Chondrocyte (in vitro differentiated cells): Measurements from ENCODE around the gene ATG101. TPM values are rescaled to one million over a fixed set of nuclear protein-coding genes. Genes with fewer than 3 reads are reported as not detected.

ENCODE experiments used
- DNase-seq: peaks from one replicate; pipeline ENCODE4 v3.0.0; 2021; ENCODE audit warnings: mixed read lengths, low spot score
- H3K27ac Mint-ChIP-seq: one replicate; pipeline ENCODE4 v1.8.0; 2021; ENCODE audit warnings: mild to moderate bottlenecking, moderate library complexity, mixed read lengths; ENCODE audit not compliant: unreplicated experiment
- H3K27me3 Mint-ChIP-seq: 2 replicates; pipeline ENCODE4 v1.8.0; 2021; ENCODE audit warnings: low read depth, mixed read lengths
- H3K36me3 Mint-ChIP-seq: 2 replicates; pipeline ENCODE4 v1.8.0; 2021; ENCODE audit warnings: low read depth, mixed read lengths
- H3K4me1 Mint-ChIP-seq: 2 replicates; pipeline ENCODE4 v1.8.0; 2021; ENCODE audit warnings: low read depth, mild to moderate bottlenecking, mixed read lengths
- H3K4me3 Mint-ChIP-seq: one replicate; pipeline ENCODE4 v1.8.0; 2021; ENCODE audit warnings: mild to moderate bottlenecking, moderate library complexity, mixed read lengths; ENCODE audit not compliant: unreplicated experiment
- H3K9me3 Mint-ChIP-seq: 2 replicates; pipeline ENCODE4 v1.8.0; 2021; ENCODE audit warnings: low read depth, mixed read lengths
- CTCF ChIP-seq: fragments of 200-600 bp; sonication (generic); IDR thresholded peaks from 2 replicates; pipeline ENCODE4 v1.5.0; 2021; ENCODE audit warnings: antibody characterized with exemption, mild to moderate bottlenecking, moderate library complexity
- total RNA-seq: library from RNA; stranded (reverse); gene quantifications from 3 replicates; pipeline ENCODE4 v1.2.1, GENCODE V29; 2021

Gene ATG101
- total RNA-seq, 1 donor from 2014 or later = 48.0 TPM

DNA sequence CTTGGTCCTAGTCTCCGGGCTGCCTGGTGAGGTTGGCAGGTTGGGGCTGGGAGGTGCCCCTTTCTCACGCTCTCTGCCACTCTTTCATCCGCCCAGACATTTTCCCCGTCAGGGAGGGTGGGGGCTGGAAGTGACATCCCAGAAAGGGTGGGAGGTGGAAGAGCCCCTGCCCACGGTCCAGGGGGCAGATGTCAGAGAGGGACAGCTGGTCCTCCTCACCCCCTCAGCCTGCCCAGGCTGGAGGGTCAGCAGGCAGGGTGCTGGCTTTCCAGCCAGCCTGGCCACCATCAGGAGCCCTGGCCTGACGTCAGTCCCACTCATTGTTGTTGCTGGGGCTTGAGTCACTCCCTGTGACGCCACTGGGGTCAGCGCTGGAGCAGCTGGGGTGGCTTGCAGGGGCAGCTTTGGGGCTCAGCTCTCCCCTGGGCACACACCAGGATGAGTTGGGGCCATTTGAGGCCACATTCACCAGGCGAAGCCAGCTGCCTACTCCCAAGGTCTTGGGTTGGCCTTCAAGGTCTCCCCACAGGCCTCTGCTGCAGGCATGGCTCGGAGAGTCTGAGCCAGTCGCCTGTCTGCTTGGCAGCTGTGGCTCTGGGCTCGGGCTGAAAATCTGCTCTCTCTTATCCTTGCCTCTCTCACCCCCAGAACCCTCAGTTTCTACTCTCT, 5.7 kb upstream of the ATG101 start:
- Mint-ChIP-seq H3K27me3 (peaks cover 2% of the 10 kb centered on the region), H3K36me3 (no peaks in the 10 kb centered on the region), H3K27ac (no peak overlapping the region), H3K9me3 (no peaks in the 10 kb centered on the region), H3K4me3 (no peak overlapping the region), H3K4me1 (peaks cover 2% of the 10 kb centered on the region)
- no peak for TF ChIP-seq CTCF
- DNase-seq = peak; percentile 66

DNA sequence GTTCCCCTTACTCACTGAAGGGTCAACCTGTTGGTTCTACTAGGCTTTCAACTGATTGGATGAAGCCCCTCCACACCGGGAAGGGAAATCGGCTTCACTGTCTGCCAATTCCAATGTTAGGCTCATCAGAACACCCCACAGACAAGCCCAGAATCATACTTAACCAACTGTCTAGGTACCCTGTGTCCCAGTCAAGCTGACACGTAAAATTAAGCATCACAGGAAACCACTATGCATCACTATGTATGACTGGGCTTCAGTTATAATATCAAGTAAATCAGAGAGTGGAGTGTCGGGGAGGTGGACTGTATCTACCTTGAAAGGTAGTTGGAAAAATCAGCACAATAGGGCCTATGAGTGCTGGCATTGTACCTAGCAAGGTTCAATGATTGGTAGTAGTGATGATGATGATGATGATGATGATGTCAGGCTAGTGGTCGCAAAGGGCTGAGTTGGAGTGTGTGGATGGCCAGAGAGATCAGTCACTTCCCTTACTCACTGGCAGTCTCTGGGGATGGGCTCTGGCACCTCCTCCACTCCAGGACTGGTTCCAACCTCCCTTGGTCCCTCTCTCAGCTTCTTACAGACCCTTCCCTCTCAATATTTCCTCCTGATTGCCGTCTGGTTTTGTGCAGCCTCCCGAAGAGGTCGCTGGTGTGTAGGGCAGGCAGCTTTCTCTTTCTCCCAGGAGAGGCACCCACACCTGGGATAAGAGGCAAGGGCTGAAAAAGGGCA, 3.3 kb upstream of the ATG101 start:
- Mint-ChIP-seq H3K27ac (no peak overlapping the region), H3K27me3 (peaks cover 2% of the 10 kb centered on the region), H3K4me1 (peaks cover 19% of the 10 kb centered on the region), H3K36me3 (no peaks in the 10 kb centered on the region), H3K4me3 (no peak overlapping the region), H3K9me3 (no peaks in the 10 kb centered on the region)
- TF ChIP-seq CTCF = no peak
- DNase-seq = no peak

- DNase-seq = no peak
- H3K27me3 Mint-ChIP-seq = peaks cover 2% of the 10 kb centered on the region
- no peak overlapping the region for H3K27ac Mint-ChIP-seq
- no peaks in the 10 kb centered on the region for H3K36me3 Mint-ChIP-seq
- H3K9me3 Mint-ChIP-seq = no peaks in the 10 kb centered on the region
- H3K4me3 Mint-ChIP-seq = no peak overlapping the region
- peaks cover 23% of the 10 kb centered on the region for H3K4me1 Mint-ChIP-seq
- no peak for TF ChIP-seq CTCF
Measured at GRCh38 chr12:52067081-52067374, 2.8 kb upstream of the ATG101 start.

- Mint-ChIP-seq H3K4me3 (peak overlapping the region; percentile 96), H3K4me1 (peaks cover 54% of the 10 kb centered on the region), H3K9me3 (no peaks in the 10 kb centered on the region), H3K36me3 (peaks cover 20% of the 10 kb centered on the region), H3K27me3 (peaks cover 2% of the 10 kb centered on the region), H3K27ac (peak overlapping the region; percentile 97)
- TF ChIP-seq CTCF = no peak
- DNase-seq = no peak
Measured at GRCh38 chr12:52070185-52070925, 577 bp downstream of the ATG101 start.
